Upper lobe of left lung (tissue), 6 donors: ENCODE results near the gene UGT2A1. TPM values are rescaled to one million over a fixed set of nuclear protein-coding genes. Genes with fewer than 3 reads are reported as not detected.

ENCODE experiments used
- ATAC-seq, 2 donors: fragments of 200-7000 bp; cut with Tn5 transposase; one replicate each; pipeline ENCODE4 v1.9.1; 2022; ENCODE audit warnings: mild to moderate bottlenecking in 2 of 2, moderate library complexity in 2 of 2; ENCODE audit not compliant: low FRiP score in 2 of 2
- DNase-seq, 2 donors: peaks; one replicate each; pipeline ENCODE4 v3.0.0-alpha.2; 2019 to 2020
- H3K27ac ChIP-seq, 4 donors: fragments of 200-600 bp; sonication (generic); one replicate each; pipeline ENCODE4 v1.5.1; 2016 to 2019
- H3K27me3 ChIP-seq, 4 donors: fragments of 200-600 bp; sonication (generic); one replicate each; pipeline ENCODE4 v1.5.1; 2017 to 2019
- H3K36me3 ChIP-seq, 4 donors: fragments of 200-600 bp; sonication (generic); one replicate each; pipeline ENCODE4 v1.5.1; 2016 to 2019
- H3K4me1 ChIP-seq, 4 donors: fragments of 200-600 bp; sonication (generic); one replicate each; pipeline ENCODE4 v1.5.1; 2018 to 2019
- H3K4me3 ChIP-seq, 4 donors: fragments of 200-600 bp; sonication (generic); one replicate each; pipeline ENCODE4 v1.5.1; 2017 to 2019; ENCODE audit warnings: mild to moderate bottlenecking in 2 of 4, moderate library complexity in 1 of 4
- H3K9me3 ChIP-seq, 4 donors: fragments of 200-600 bp; sonication (generic); one replicate each; pipeline ENCODE4 v1.5.1; 2018 to 2019
- CTCF ChIP-seq, 6 experiments: fragments of 450-650 bp in 4 of 6; fragments of 200-600 bp in 2 of 6; sonication (generic) in 2 of 6; IDR thresholded peaks; one replicate each; pipeline ENCODE4 v1.5.1; 2016 to 2019; ENCODE audit warnings: antibody characterized with exemption in 6 of 6
- EP300 ChIP-seq, 4 donors: sonication (generic); formaldehyde crosslinking; IDR thresholded peaks; one replicate each; pipeline ENCODE4 v1.5.1; 2017; ENCODE audit warnings: antibody characterized with exemption in 4 of 4, control low read depth in 2 of 4
- POLR2A ChIP-seq, 4 donors: fragments of 450-650 bp; IDR thresholded peaks; one replicate each; pipeline ENCODE4 v1.5.1; 2016 to 2017; ENCODE audit warnings: antibody characterized with exemption in 4 of 4, mild to moderate bottlenecking in 2 of 4
- POLR2AphosphoS5 ChIP-seq, 2 donors: sonication (generic); formaldehyde crosslinking; IDR thresholded peaks; one replicate each; pipeline ENCODE4 v1.5.1; 2017; ENCODE audit warnings: antibody characterized with exemption in 2 of 2
- WGBS, 2 donors: methylation state at CpG; one replicate each; pipeline ENCODE4 v1.1.5; 2017 to 2018; 5-methylcytosine and 5-hydroxymethylcytosine counted together
- total RNA-seq, 6 donors: library from RNA; depleted of rRNA in 4 of 6; stranded (reverse); fragments of >200 nt in 4 of 6; gene quantifications; one replicate each; pipeline versions ENCODE4 v1.1.0 to v1.2.1, GENCODE V29; 2016 to 2021
- donor health status: DM: no; HTN: no; CAD: no; lungs with moderate emphysema.
- donor health status: DM: no; HTN: yes; CAD: no; lungs with severe emphysema.

UGT2A1 gene
- total RNA-seq, 6 donors from 2014 or later = 0.59 TPM; not detected in 5

DNA sequence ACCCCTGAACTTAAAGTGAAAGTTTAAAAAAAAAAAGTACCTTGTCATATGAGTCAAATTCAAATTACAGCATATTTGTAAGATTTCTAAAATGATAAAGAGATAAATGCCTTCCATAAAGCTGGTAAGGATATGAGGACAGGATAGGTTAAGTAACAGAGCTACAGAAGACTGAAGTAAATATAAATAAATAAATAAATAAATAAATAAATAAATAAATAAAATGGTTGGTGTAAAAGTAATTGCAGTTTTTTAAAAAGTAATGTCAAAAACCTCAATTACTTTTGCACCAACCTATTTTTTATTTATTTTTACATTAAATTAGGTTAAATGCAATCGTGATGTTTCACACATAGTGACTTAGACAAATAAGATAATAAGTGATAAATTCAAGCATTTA lies 75.8 kb downstream of the UGT2A1 start:
- H3K9me3 ChIP-seq = no peaks in the 10 kb centered on the region
- ATAC-seq (no peak), DNase-seq (no peak)
- no peaks in the 10 kb centered on the region for H3K36me3 ChIP-seq
- no peak overlapping the region for H3K27ac ChIP-seq
- no peak for TF ChIP-seq POLR2AphosphoS5 (IDR thresholded peaks at IDR 0.05)
- no peak for TF ChIP-seq EP300 (IDR thresholded peaks at IDR 0.05)
- TF ChIP-seq CTCF (IDR thresholded peaks at IDR 0.05) = no peak
- TF ChIP-seq POLR2A (IDR thresholded peaks at IDR 0.05) = no peak
- H3K27me3 ChIP-seq = no peaks in the 10 kb centered on the region
- 88 to 93% methylated on average over 1 of the region's 1 CpG for WGBS, 2 donors
- no peak overlapping the region for H3K4me3 ChIP-seq
- no peaks in the 10 kb centered on the region for H3K4me1 ChIP-seq

- H3K27me3 ChIP-seq = no peaks in the 10 kb centered on the region
- whole genome bisulfite sequencing, 2 donors = 98% methylated on average over 15 to 23 of the region's 24 CpGs
- no peaks in the 10 kb centered on the region for H3K4me1 ChIP-seq
- peak in 1 of 2 donors; percentile 60 for DNase-seq
- H3K9me3 ChIP-seq = no peaks in the 10 kb centered on the region
- H3K4me3 ChIP-seq = no peak overlapping the region
- H3K27ac ChIP-seq = no peak overlapping the region
- ATAC-seq = peak in 1 of 2 donors; percentile 21
- H3K36me3 ChIP-seq = no peaks in the 10 kb centered on the region
- TF ChIP-seq CTCF (IDR thresholded peaks at IDR 0.05) (no peak), EP300 (IDR thresholded peaks at IDR 0.05) (no peak), POLR2AphosphoS5 (IDR thresholded peaks at IDR 0.05) (no peak), POLR2A (IDR thresholded peaks at IDR 0.05) (no peak)
Observed at GRCh38 chr4:69576251-69576877, 76.7 kb downstream of the UGT2A1 start.

GRCh38 chr4:69568787-69569186 lies 84.3 kb downstream of the UGT2A1 start:
- 89 to 91% methylated on average over 1 of the region's 1 CpG for WGBS, 2 donors

DNA sequence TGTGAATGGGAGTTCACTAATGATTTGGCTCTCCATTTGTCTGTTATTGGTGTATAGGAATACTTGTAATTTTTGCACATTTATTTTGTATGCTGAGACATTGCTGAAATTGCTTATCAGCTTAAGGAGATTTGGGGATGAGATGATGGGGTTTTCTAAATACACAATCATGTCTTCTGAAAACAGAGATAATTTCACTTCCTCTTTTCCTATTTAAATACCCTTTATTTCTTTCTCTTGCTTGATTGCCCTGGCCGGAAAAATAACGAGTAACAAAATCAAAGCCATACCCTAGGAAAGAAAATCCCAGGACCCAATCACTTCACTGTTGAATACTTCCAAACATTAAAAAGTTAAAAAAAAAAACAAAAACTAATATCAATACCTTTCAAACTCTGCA lies 89.6 kb downstream of the UGT2A1 start:
- 73 to 88% methylated on average over 2 of the region's 2 CpGs for WGBS, 2 donors
- Histone ChIP-seq H3K27ac (no peak overlapping the region), H3K4me1 (no peaks in the 10 kb centered on the region), H3K9me3 (no peaks in the 10 kb centered on the region), H3K36me3 (no peaks in the 10 kb centered on the region), H3K27me3 (no peaks in the 10 kb centered on the region), H3K4me3 (no peak overlapping the region)
- no peak for ATAC-seq
- TF ChIP-seq EP300 (IDR thresholded peaks at IDR 0.05) = no peak
- no peak for TF ChIP-seq POLR2A (IDR thresholded peaks at IDR 0.05)
- no peak for DNase-seq

More at GRCh38 chr4:69568787-69569186, 84.3 kb downstream of the UGT2A1 start:
- ATAC-seq = no peak
- Histone ChIP-seq H3K4me3 (no peak overlapping the region), H3K9me3 (no peaks in the 10 kb centered on the region), H3K27me3 (no peaks in the 10 kb centered on the region), H3K27ac (no peak overlapping the region), H3K36me3 (no peaks in the 10 kb centered on the region), H3K4me1 (no peaks in the 10 kb centered on the region)
- no peak for TF ChIP-seq POLR2AphosphoS5 (IDR thresholded peaks at IDR 0.05)
- TF ChIP-seq POLR2A (IDR thresholded peaks at IDR 0.05) = no peak
- TF ChIP-seq EP300 (IDR thresholded peaks at IDR 0.05) = no peak
- DNase-seq = no peak

DNA sequence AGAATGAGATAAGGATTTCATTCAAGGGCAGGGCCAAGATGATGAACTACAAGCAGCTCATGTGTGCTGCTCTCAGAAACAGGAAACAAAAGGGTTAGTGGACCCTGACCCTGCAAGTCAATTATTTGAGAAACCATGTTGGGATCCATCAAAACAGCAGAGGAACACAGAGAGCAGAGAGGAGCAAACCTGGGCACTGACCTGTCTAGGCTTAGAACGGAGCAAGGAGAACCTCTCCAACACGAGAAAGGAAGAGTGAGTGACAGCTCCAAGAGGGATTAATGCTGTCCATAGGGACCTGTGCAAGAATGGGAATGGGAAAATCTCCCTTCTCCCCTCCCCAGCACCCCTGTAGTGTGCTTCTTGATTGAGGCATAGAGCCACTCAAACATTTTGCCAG lies 103.4 kb downstream of the UGT2A1 start:
- Histone ChIP-seq H3K27me3 (no peaks in the 10 kb centered on the region), H3K9me3 (no peaks in the 10 kb centered on the region), H3K36me3 (no peaks in the 10 kb centered on the region), H3K4me3 (no peak overlapping the region), H3K4me1 (no peaks in the 10 kb centered on the region), H3K27ac (no peak overlapping the region)
- ATAC-seq (peak in 1 of 2 donors; percentile 63), DNase-seq (no peak)
- TF ChIP-seq CTCF (IDR thresholded peaks at IDR 0.05) (no peak), POLR2A (IDR thresholded peaks at IDR 0.05) (no peak), EP300 (IDR thresholded peaks at IDR 0.05) (no peak), POLR2AphosphoS5 (IDR thresholded peaks at IDR 0.05) (no peak)
- WGBS, 2 donors = 59 to 88% methylated on average over 2 of the region's 2 CpGs
